GM12873 (cell line): ENCODE measurements around the gene RCOR3.

Experiments
- CTCF ChIP-seq: IDR thresholded peaks from 2 replicates; pipeline ENCODE4 v1.5.1; 2012; ENCODE audit warnings: low read depth, mild to moderate bottlenecking, moderate library complexity, low read length, control low read depth; ENCODE audit not compliant: insufficient read depth; ENCODE audit errors: missing control alignments

The RCOR3 gene

GRCh38 chr1:211259638-211260126 lies 516 bp downstream of the RCOR3 start:
- no peak for TF ChIP-seq CTCF

GRCh38 chr1:211260141-211261107 lies 1.3 kb downstream of the RCOR3 start:
- TF ChIP-seq CTCF = peak; percentile 0

- TF ChIP-seq CTCF = no peak
Measured at GRCh38 chr1:211261229-211261628, 2.1 kb downstream of the RCOR3 start.

GRCh38 chr1:211267204-211267857 lies 8.2 kb downstream of the RCOR3 start:
- TF ChIP-seq CTCF = no peak

GRCh38 chr1:211279340-211279739 lies 20.2 kb downstream of the RCOR3 start:
- no peak for TF ChIP-seq CTCF

GRCh38 chr1:211280910-211281309 lies 21.7 kb downstream of the RCOR3 start:
- no peak for TF ChIP-seq CTCF
